Stimulated activated naive CD4-positive, alpha-beta T cell (primary cell): ENCODE data around the gene MCM5.
"Not testable (repeated sequence)": the region's sequence is repeated elsewhere in the genome, so short reads cannot be mapped to it uniquely, and the experiment has no call there.

Source experiments
- DNase-seq, 6 experiments: peaks; one replicate each; lab custom pipeline; 2025; lab: John Stamatoyannopoulos, UW

MCM5 gene

GRCh38 chr22:35432228-35432905, 32.4 kb downstream of the MCM5 start:
- DNase-seq: no peak

DNA sequence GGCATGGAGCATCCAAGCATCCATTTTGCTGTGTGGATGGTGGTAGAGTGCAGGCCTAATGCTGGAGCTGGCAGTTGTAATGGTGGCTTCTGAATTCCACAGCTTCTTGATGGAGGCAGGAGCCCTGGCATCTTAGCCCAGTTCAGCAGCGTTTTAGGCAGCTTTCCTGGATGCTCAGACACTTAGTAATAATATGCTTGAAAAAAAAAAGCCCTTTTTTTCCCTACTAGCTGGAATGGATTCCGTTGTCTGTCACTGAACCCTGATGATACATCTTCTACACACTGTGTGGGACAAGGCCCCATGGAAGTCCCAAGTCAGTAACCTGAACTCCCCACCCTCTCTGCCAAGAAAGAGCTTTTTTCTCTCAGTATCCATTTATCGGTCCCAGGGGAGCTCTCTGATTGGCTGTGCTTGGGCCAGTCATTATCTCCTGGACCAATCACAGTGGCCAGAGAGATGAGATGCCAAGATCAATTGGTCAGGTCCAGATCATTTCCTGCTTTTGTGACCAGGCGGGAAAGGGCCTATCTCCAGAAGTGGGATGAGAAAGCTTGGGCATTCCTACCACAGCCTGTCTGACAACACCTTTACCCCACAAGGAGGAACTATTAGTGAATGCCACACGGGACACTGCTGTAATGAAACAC, 34.2 kb downstream of the MCM5 start:
- no peak for DNase-seq

DNA sequence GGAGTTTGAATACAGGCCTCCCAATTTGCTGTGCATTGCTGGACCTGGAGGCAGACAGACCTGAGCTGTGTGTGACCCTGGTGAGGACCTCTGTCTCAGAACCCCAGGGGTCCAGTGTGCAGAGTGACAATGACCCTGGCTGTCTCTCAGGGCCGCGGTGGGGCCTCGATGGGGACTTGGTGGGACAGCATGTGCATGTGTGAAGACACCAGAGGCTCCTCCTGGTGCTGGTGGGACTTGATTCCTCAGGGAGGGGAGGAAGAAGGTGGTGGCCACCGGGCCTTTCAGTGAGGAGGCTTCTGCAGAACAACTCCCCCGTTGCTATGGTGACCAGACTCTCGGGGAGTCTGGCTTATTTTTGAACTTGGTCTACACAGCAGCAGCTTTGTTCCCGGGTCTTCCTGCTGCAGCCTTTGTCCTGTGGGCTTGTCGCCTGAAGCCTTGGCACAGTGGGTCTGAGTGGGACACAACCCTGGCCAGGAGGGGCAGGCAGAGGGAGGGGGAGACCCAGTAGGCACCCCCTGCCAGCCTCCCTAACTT, 35.3 kb downstream of the MCM5 start:
- no peak for DNase-seq

GRCh38 chr22:35436421-35436820, 36.5 kb downstream of the MCM5 start:
- no peak for DNase-seq

DNA sequence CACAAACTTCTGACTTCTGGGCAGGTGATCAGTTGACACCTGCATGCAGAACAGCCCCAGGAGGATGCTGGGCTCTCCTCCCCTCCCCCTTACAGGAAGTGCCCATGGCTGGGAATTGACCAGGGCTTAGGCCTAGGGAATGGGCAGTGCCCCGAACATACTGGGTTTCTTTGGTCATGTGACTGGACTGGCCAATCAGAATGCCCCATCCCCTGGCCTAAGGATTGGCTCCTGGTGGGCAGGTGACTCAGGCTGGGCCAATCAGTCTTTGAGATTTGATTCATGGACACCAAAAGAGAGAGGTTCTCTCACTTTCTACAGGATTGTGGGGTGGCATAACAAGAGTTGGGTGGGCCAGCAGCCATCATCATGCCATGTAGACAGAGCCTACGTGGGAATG, 37.1 kb downstream of the MCM5 start:
- no peak for DNase-seq

DNA sequence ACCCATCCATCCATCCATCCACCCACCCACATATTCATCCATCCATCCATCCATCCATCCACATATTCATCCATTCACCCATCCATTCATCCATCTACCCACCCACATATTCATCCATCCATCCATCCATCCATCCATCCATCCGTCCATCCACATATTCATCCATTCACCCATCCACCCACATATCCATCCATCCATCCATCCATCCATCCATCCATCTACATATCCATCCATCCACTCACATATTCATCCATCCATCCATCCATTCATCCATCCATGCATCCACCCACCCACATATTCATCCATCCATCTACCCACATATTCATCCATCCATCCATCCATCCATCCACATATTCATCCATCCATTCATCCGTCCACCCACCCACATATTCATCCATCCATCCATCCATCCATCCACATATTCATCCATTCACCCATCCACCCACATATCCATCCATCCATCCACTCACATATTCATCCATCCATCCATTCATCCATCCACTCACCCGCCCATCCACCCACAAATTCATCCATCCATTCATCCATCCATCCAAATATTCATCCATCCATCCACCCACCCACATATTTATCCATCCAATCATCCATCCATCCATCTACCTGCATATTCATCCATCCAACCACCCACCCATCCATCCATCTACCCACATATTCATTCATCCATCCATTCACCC, 38.9 kb downstream of the MCM5 start:
- not testable (repeated sequence) for DNase-seq

DNA sequence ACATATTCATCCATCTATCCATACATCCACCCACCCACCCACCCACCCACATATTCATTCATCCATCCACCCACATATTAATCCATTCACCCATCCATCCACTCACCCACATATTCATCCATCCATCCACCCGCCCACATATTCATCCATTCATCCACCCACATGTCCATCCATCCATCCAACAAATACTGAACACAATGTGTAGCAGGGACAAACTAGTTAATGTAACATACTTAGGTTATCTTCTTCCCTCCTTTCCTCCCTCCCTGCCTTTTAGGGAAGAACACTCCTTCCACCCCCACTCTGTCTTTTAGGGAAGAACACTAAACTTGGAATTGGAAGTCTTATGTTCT, 39.4 kb downstream of the MCM5 start:
- no peak for DNase-seq

DNA sequence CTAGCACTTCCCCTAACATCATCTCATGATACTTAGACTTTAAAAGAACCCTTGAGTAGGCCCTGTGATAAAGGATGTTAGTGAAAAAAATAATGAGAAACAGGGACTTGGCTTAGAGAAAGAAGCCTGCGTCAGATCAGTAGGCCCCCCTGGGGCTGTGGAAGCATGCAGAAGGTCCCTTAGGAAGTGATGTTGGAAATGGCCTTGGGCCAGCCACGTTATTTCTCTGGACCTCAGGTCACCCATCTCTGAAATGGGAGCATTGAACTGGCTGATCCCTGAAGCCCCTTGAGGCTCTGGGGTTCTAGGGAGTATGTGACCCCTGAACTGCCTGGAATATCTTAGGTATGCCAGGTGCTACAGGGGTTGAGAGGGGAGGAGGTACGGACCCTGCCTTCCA, 40.2 kb downstream of the MCM5 start:
- DNase-seq: no peak

DNA sequence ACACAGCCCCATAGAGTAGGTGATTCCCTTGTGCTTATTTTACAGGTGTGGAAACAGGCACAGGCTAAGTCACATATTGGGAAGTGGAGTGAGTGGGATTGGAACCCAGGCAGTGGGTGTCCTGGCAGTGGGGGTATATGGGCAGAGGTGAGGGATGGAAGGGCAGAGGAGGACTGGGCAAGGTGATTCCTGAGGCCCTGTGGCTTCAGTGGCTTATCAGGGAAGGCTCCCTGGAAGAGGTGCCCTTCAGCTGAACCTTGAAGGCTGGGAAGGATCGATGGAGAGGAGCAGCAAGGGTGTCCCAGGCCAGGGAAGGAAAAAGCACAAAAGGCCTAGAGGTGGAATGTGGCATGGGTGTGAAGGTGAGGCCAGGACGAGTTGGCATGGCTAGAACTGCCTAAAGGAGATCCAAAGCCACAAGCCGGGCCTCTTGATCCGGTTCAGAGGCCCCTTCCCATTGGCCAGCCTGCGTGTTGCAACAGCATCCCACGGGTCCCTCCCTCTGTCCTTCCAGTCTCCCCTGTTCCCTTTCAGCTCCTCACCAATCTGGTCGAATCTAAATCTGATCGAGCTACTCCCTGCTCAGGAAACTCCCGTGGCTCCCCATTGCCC, 41.7 kb downstream of the MCM5 start:
- DNase-seq: no peak

DNA sequence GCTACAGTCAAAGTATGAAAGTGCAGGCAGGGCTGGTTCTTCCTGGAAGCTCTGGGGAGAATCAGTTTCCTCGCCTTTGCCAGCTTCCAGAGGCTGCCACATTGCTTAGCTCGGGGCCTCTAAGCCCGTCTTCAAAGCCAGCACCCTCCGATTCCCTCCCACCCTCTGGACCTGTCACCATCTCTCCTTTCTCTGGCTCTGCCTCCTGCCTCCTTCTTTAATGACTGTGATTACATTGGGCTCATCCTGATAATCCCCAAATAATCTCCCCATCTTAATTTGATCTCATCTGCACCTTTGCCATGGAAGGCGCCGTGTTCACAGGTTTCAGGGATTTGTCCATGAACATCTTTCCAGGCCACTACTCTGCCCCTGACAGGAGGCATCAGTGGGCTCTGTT, 42.5 kb downstream of the MCM5 start:
- no peak for DNase-seq

DNA sequence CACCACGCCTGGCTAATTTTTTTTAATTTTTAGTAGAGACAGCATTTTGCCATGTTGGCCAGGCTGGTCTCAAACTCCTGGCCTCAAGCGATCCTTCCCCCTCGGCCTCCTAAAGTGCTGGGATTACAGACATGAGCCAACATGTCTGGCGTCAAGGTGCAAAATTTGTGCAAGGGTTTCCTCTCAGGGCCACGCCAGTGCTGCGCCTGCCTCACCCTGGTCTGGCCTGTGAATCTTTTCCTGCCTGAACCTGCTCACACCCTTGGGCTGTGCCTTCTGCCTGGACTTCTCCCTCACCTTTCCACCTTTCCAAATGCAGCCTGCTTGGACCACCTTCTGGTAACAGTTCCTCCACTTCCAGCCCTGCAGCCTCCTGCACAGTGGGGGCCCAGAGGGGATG, 43.4 kb downstream of the MCM5 start:
- DNase-seq: no peak

DNA sequence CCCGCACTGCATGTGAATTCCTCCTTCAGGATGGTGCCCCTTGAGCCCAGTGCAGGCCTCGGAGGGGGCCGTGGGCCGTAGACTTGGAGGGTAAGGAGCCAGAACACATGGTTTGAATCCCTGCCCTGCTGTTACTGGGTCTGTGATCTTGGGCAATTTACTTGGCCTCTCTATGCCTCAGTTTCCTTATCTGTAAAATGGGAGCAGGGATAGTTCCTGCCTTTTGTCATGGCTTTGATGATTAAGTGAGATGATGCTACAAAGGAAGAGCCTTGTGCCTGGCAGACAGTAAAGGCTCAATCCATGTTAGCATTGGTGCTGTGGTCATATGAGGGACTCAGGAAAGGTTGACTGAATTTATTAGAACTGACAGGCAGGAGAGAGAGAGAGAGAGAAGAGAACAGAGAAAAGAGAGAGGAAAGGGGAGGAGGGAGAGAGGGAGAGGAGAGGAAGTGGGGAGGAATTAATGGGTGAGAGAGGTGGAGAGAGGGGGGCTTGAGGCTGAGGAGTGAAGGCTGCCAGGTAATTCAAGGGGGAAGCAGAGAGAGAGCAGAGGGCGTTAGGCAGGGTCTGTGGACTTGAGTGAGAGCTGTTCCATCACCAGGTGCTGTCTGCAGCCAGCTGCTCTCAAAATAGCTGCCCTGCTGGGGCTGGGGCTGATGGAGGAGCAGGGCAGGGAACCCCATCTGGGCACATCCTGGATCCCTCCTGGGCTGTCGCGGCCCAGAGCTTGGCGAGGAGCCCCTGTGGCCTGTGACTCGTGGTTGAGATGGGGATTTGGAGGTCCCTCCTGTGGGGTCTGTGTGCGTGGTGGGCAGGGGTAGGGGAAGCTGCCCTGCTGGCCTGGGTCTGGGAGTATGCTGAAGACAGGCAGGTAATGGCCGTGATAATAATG, 44.1 kb downstream of the MCM5 start:
- DNase-seq: no peak

- no peak for DNase-seq
Observed at GRCh38 chr22:35444685-35445399, 44.9 kb downstream of the MCM5 start.

DNA sequence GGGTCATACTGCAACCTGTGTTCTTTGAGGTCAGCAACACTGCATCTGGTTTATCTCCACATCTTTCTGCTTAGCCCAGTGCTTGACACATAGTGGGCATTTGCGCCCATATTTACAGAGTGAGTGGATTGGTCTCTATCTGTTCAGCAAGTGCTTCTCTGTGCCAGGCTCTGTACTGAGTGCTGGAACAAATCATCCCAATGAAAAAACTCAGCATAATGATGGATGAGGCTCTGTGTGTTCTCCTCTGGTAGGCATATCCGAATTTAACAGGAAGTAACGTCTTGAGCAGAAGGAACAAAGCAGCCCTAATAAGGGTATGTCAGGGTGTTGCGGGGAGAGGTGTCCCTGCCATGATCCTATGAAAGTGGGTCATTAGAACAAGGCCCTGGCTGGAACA, 46.0 kb downstream of the MCM5 start:
- DNase-seq: no peak

GRCh38 chr22:35446365-35446764, 46.4 kb downstream of the MCM5 start:
- DNase-seq: no peak

DNA sequence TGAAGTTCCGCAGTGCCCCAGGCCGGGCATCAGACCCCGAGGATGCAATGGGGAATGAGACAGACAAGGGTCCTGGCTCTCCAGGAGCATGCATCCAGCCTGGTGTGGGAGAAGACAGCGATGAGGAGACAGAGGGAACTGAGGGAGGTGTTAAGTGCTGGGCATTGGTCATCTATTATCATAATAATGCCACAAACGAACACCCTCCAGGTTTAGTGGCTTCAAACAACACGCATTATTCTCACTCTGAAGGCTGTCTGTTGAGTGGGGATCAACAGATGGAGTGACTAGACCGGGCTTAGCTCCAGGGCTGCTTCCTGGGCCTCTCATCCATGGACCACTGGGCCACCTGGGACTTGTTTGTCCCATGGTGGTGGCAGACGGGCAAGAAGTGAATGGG, 48.6 kb downstream of the MCM5 start:
- no peak for DNase-seq

DNA sequence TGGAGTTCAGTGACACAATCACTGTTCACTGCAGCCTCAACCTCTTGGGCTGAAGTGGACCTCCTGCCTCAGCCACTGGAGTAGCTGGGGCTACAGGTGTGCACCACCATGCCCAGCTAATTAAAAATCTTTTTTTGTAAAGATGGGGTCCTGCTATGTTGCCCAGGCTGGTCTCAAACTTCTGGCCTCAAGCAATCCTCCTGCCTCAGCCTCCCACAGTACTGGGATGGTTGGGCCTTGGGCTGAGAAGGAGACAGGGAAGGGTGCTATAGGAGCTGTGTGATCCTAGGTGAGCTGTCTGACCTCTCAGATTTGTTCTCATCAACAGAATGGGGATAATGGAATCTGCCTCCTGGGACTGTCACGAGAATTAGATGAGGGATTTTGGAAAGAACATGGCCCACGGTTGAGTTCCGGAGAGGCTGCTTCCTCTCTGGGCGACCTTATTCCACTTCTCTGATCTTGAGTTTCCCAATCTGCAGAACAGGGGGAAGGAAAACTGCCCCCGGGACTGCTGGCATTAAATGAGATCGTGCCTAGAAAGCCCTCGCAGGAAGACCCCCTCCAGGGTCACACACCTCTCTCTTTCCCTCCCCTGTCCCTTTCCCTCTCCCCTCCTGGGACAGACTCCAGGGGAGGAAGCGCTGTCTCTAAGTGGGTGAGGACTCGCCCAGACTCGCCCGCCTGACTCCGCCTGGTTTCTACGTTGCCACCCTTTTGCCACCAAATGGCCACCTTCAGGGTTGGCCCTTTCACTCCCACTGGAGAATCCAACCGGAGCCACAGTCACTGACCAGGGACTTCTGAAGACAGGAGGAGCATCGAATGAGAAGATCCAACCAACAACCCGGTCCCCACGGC, 50.1 kb downstream of the MCM5 start:
- no peak for DNase-seq

- no peak for DNase-seq
Observed at GRCh38 chr22:35450824-35451569, 51.1 kb downstream of the MCM5 start.

DNA sequence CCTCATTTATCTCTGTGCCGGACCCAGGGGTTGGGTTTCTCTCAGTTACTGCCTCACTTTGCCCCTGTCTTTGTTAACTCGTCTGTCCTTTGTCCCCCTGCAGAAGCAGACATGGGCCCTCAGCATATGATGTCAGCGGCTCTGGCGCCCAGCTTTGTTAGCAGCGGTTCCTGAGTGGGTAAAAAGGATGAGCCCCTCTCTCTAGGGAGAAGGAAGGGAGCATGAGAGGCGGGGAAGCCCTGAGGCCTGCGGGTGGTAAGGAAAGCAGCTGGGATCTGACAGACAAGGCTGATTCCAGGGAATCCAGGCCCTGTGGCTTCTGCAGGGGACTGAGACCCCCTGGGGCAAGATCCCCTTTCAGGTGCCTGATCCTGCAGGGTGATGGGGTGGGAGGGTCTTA, 51.7 kb downstream of the MCM5 start:
- no peak for DNase-seq
